HG03025 (cell line): ENCODE data around the gene CCDC159.

Experiments
- ATAC-seq: cut with Tn5 transposase; IDR thresholded peaks from one replicate; pipeline ENCODE4 v1.9.1; 2021; ENCODE audit warnings: mild to moderate bottlenecking, moderate library complexity; ENCODE audit not compliant: unreplicated experiment, low FRiP score

Gene CCDC159

DNA sequence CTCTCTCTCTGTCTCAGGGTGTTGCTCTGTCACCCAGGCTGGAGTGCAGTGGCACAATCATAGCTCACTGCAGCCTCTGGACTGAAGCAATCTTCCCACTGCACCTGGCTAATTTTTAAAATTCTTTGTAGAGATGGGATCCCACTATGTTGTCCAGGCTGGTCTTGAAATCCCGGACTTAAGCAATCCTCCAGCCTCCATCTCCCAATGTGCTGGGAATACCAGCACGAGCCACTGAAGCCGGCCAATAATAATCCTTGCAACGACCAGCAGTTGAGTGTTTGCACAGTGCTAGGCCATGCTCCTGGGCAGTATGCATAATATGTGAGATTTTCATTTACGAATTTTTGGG is 38.4 kb downstream of the CCDC159 start:
- ATAC-seq: no peak

GRCh38 chr19:11387162-11388034 is 41.1 kb downstream of the CCDC159 start:
- no peak for ATAC-seq

GRCh38 chr19:11390359-11390758 is 44.0 kb downstream of the CCDC159 start:
- ATAC-seq: no peak

- no peak for ATAC-seq
Measured at GRCh38 chr19:11390933-11391680, 44.8 kb downstream of the CCDC159 start.

DNA sequence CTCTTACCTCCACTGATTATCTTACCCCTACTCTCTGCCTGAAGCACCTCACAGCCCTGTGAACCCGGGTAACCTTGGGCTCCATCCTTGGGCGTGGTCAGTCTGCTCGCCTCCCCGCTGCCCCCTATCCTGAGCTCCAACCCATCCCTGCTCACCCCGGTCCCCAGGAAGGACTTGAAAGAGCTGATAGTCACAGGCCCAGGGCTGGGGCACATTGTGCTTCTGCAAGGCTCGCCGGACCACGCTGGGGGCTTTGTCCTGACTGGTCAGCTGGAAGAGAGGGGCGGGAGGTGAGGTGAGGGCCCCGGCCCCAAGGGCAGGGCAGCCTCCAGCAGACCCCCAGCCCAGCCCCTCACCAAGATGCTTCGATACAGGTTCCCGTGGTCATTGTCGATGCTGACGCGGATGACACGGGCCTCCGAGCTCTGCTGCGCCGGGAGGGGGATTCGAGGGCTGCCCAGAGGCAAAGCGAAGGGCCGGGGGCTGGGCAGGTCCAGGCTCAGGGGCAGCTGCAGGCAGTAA is 50.8 kb downstream of the CCDC159 start:
- ATAC-seq: no peak

DNA sequence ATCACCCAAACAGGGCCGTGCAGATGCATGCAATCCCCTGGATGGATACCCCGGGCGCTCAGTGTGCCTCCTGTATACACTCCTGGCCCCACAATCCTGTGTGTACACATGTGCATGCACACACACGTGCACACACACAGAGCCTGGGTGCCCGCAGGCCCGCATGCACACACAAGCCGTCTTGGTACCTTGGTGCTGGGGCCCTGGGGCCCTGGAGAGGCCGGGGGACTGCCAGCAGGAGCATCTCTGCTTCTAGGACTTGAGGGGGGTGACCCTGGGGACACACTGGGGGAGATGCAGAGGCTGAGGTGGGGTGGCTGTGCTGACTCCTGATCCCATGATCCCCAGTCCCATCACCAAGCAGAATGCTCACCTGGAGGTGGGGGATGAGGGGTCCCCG is 53.3 kb downstream of the CCDC159 start:
- no peak for ATAC-seq

GRCh38 chr19:11400798-11401197 is 54.5 kb downstream of the CCDC159 start:
- no peak for ATAC-seq

- ATAC-seq: no peak
Measured at GRCh38 chr19:11401808-11402543, 55.7 kb downstream of the CCDC159 start.
